Measurements from ENCODE around the gene C1orf167. TPM values are rescaled to one million over a fixed set of nuclear protein-coding genes. Genes with fewer than 3 reads are reported as not detected.

Gene C1orf167
- polyA plus RNA-seq, 1 of the 3 experiments (the other 2 are of a cell fraction) = 0.10 TPM

DNA sequence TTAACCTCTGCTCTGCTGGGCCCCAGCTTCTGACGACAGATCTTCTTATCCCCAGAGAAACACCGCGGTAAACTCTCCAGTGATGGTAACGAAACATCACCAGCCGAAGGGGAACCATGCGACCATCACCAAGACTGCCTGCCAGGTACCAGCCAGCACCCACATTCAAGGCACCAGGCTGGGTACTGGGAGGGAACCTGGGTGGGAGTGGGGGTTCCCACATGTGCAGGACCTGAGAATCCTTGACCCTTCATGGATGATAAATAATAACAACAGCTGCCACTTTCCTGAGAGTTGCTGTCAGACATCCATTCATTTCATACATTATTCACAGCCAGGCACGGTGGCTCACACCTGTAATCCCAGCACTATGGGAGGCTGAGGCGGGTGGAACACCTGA lies 49.7 kb upstream of the C1orf167 start:
- Histone ChIP-seq H3K9ac (no peak overlapping the region), H3K4me1 (ENCODE audit: control insufficient read depth in 1 of 2, insufficient read depth in 2 of 2, low read depth in 1 of 2, low read length in 1 of 2) (peaks cover 0 to 7% of the 10 kb centered on the region in 2 experiments; a peak in 1 of 4 replicates), H3K9me2 (no peaks in the 10 kb centered on the region), H4K20me1 (ENCODE audit: insufficient read depth) (no peaks in the 10 kb centered on the region), H3K4me2 (no peak overlapping the region), H3K79me2 (ENCODE audit: insufficient read depth) (no peaks in the 10 kb centered on the region), H3K9me3 (no peaks in the 10 kb centered on the region), H3K27ac (ENCODE audit: low read depth in 2 of 2, low read length in 1 of 2) (no peak overlapping the region), H2AFZ (ENCODE audit: low read depth) (no peak overlapping the region), H3K36me3 (replicated peaks in 1 of 2; ENCODE audit: control insufficient read depth in 1 of 2, insufficient read depth in 2 of 2, low read length in 1 of 2) (no peaks in the 10 kb centered on the region), H3K27me3 (ENCODE audit: insufficient read depth) (no peaks in the 10 kb centered on the region; the same call in 1 of the 2 replicates), H3K4me3 (ENCODE audit: low read depth in 2 of 2, low read length in 1 of 2) (no peak overlapping the region), H3F3A (replicated peaks; ENCODE audit: insufficient read depth) (no peaks in the 10 kb centered on the region)
- CTCF ChIA-PET = interaction anchor here (3.0 to 6.6 kb wide), 2 partner anchors 30 to 61 kb away, joined by 14 to 66 read pairs; partner anchors contain the start of gene MAD2L2
- TF ChIP-seq, protein P1, sequence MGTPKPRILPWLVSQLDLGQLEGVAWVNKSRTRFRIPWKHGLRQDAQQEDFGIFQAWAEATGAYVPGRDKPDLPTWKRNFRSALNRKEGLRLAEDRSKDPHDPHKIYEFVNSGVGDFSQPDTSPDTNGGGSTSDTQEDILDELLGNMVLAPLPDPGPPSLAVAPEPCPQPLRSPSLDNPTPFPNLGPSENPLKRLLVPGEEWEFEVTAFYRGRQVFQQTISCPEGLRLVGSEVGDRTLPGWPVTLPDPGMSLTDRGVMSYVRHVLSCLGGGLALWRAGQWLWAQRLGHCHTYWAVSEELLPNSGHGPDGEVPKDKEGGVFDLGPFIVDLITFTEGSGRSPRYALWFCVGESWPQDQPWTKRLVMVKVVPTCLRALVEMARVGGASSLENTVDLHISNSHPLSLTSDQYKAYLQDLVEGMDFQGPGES (IDR thresholded peaks at IDR 0.05; ENCODE audit: low read depth, low read length) = no peak
- TF ChIP-seq GATA2 (CRISPR knock-in tag; IDR thresholded peaks at IDR 0.05) (no peak), ELF1 (IDR thresholded peaks at IDR 0.05) (no peak), FOXJ3 (CRISPR knock-in tag; IDR thresholded peaks at IDR 0.05) (no peak), EZH2phosphoT487 (IDR thresholded peaks at IDR 0.05; ENCODE audit: borderline replicate concordance, low read depth) (no peak), RCOR1 (IDR thresholded peaks at IDR 0.05; ENCODE audit: low read length) (no peak), FOXM1 (IDR thresholded peaks at IDR 0.05; ENCODE audit: low read depth) (no peak), SIN3A (IDR thresholded peaks at IDR 0.05; ENCODE audit: borderline replicate concordance, low read depth, low read length) (no peak), TEAD4 (IDR thresholded peaks at IDR 0.05; ENCODE audit: borderline replicate concordance, insufficient read depth) (no peak)
- TF ChIP-seq, protein P2, sequence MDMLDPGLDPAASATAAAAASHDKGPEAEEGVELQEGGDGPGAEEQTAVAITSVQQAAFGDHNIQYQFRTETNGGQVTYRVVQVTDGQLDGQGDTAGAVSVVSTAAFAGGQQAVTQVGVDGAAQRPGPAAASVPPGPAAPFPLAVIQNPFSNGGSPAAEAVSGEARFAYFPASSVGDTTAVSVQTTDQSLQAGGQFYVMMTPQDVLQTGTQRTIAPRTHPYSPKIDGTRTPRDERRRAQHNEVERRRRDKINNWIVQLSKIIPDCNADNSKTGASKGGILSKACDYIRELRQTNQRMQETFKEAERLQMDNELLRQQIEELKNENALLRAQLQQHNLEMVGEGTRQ (IDR thresholded peaks at IDR 0.05; ENCODE audit: borderline replicate concordance, low read depth, low read length) = no peak
- TF ChIP-seq, protein P3, sequence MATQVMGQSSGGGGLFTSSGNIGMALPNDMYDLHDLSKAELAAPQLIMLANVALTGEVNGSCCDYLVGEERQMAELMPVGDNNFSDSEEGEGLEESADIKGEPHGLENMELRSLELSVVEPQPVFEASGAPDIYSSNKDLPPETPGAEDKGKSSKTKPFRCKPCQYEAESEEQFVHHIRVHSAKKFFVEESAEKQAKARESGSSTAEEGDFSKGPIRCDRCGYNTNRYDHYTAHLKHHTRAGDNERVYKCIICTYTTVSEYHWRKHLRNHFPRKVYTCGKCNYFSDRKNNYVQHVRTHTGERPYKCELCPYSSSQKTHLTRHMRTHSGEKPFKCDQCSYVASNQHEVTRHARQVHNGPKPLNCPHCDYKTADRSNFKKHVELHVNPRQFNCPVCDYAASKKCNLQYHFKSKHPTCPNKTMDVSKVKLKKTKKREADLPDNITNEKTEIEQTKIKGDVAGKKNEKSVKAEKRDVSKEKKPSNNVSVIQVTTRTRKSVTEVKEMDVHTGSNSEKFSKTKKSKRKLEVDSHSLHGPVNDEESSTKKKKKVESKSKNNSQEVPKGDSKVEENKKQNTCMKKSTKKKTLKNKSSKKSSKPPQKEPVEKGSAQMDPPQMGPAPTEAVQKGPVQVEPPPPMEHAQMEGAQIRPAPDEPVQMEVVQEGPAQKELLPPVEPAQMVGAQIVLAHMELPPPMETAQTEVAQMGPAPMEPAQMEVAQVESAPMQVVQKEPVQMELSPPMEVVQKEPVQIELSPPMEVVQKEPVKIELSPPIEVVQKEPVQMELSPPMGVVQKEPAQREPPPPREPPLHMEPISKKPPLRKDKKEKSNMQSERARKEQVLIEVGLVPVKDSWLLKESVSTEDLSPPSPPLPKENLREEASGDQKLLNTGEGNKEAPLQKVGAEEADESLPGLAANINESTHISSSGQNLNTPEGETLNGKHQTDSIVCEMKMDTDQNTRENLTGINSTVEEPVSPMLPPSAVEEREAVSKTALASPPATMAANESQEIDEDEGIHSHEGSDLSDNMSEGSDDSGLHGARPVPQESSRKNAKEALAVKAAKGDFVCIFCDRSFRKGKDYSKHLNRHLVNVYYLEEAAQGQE (IDR thresholded peaks at IDR 0.05; ENCODE audit: low read depth, low read length) = no peak
- TF ChIP-seq, protein P4, sequence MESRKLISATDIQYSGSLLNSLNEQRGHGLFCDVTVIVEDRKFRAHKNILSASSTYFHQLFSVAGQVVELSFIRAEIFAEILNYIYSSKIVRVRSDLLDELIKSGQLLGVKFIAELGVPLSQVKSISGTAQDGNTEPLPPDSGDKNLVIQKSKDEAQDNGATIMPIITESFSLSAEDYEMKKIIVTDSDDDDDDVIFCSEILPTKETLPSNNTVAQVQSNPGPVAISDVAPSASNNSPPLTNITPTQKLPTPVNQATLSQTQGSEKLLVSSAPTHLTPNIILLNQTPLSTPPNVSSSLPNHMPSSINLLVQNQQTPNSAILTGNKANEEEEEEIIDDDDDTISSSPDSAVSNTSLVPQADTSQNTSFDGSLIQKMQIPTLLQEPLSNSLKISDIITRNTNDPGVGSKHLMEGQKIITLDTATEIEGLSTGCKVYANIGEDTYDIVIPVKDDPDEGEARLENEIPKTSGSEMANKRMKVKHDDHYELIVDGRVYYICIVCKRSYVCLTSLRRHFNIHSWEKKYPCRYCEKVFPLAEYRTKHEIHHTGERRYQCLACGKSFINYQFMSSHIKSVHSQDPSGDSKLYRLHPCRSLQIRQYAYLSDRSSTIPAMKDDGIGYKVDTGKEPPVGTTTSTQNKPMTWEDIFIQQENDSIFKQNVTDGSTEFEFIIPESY (IDR thresholded peaks at IDR 0.05; ENCODE audit: borderline replicate concordance, low read depth) = no peak
- DNase-seq = no peak
- POLR2A ChIA-PET = interaction anchor here (1.1 kb wide), 1 partner anchor 30 kb away, joined by 3 read pairs; no protein-coding TSS in a partner anchor
- WGBS (ENCODE audit: low lambda C conversion rate) = 84% methylated on average over 4 of the region's 8 CpGs

All from SK-N-SH (cell line).